OCI-LY7 (cell line): ENCODE data around the gene ELAC2. TPM values are rescaled to one million over a fixed set of nuclear protein-coding genes. Genes with fewer than 3 reads are reported as not detected.

Experiments used
- BruUV-seq: library from RNA; stranded (reverse); fragments of 400-500 nt; replicated peaks from 2 replicates; lab custom pipeline; 2021; lab: Mats Ljungman, UMichigan
- CTCF ChIA-PET: fragments of 300-600 bp; sonication (Branson Sonifier 250); formaldehyde crosslinking; loops from one replicate; lab custom pipeline; 2022; ENCODE audit warnings: antibody characterized with exemption; ENCODE audit not compliant: unreplicated experiment; lab: Charles Lee
- POLR2A ChIA-PET: fragments of 300-600 bp; sonication (Branson Sonifier 250); formaldehyde crosslinking; loops from one replicate; lab custom pipeline; 2022; ENCODE audit warnings: antibody characterized with exemption; lab: Charles Lee
- DNase-seq: peaks from one replicate; pipeline ENCODE4 v3.0.0-alpha.2; 2015; ENCODE audit warnings: low spot score
- H2AFZ ChIP-seq: fragments of 200-600 bp; sonication (generic), shearing (Covaris generic); 2 replicates; pipeline ENCODE4 v1.6.1; 2014; ENCODE audit warnings: mild to moderate bottlenecking, antibody characterized with exemption, low read length, moderate library complexity
- H3K27ac ChIP-seq: fragments of 200-600 bp; sonication (generic); 2 replicates; pipeline ENCODE4 v1.5.1; 2014; ENCODE audit warnings: mixed run types, low read depth, mild to moderate bottlenecking, moderate library complexity, low read length, inconsistent platforms; ENCODE audit not compliant: poor library complexity, severe bottlenecking
- H3K36me3 ChIP-seq: fragments of 200-600 bp; sonication (generic); 2 replicates; pipeline ENCODE4 v1.6.1; 2014; ENCODE audit warnings: mild to moderate bottlenecking, antibody characterized with exemption, low read length, moderate library complexity, mixed read lengths; ENCODE audit not compliant: insufficient read depth
- H3K4me1 ChIP-seq: fragments of 200-600 bp; sonication (generic); 2 replicates; pipeline ENCODE4 v1.5.1; 2014; ENCODE audit warnings: mild to moderate bottlenecking, low read length; ENCODE audit not compliant: insufficient read depth, poor library complexity, severe bottlenecking
- H3K4me2 ChIP-seq: fragments of 200-600 bp; sonication (generic); 2 replicates; pipeline ENCODE4 v1.6.1; 2014; ENCODE audit warnings: mild to moderate bottlenecking, low read length
- H3K4me3 ChIP-seq: fragments of 200-600 bp; sonication (generic); 2 replicates; pipeline ENCODE4 v1.5.1; 2014; ENCODE audit warnings: mild to moderate bottlenecking, low read depth, low read length; ENCODE audit not compliant: poor library complexity, severe bottlenecking
- H3K79me2 ChIP-seq: fragments of 200-600 bp; sonication (generic); 2 replicates; pipeline ENCODE4 v1.6.1; 2016; ENCODE audit warnings: low read depth, mild to moderate bottlenecking, low read length, moderate library complexity, mixed read lengths; ENCODE audit not compliant: insufficient read depth
- H3K9me2 ChIP-seq: fragments of 200-600 bp; sonication (generic); 2 replicates; pipeline ENCODE4 v1.6.1; 2016; ENCODE audit warnings: mild to moderate bottlenecking, low read length, mixed read lengths; ENCODE audit not compliant: insufficient read depth
- H3K9me3 ChIP-seq: fragments of 200-600 bp; sonication (generic); 2 replicates; pipeline ENCODE4 v1.6.1; 2014; ENCODE audit warnings: mild to moderate bottlenecking, mixed run types, low read length, mixed read lengths
- H4K20me1 ChIP-seq: fragments of 200-600 bp; sonication (generic); 2 replicates; pipeline ENCODE4 v1.6.1; 2014; ENCODE audit warnings: mild to moderate bottlenecking, antibody characterized with exemption, low read length, moderate library complexity, mixed read lengths; ENCODE audit not compliant: insufficient read depth
- CTCF ChIP-seq: fragments of 200-600 bp; sonication (generic); conservative IDR thresholded peaks from 2 replicates; pipeline ENCODE4 v1.5.1; 2014; ENCODE audit warnings: mild to moderate bottlenecking, antibody characterized with exemption, low read length, moderate library complexity, mixed read lengths
- EZH2phosphoT487 ChIP-seq: fragments of 200-600 bp; sonication (generic); IDR thresholded peaks from 2 replicates; pipeline ENCODE4 v1.6.1; 2018; ENCODE audit warnings: low read depth, borderline replicate concordance, mild to moderate bottlenecking, mixed run types, antibody characterized with exemption, low read length, moderate library complexity, mixed read lengths
- intact Hi-C: fragments of 100-400 bp; cut with micrococcal nuclease; formaldehyde crosslinking; loops from one replicate; pipeline ENCODE4 v1.10.0; 2022; ENCODE audit not compliant: unreplicated experiment
- total RNA-seq, 2 experiments: library from RNA; depleted of rRNA in 1 of 2; stranded (reverse); fragments of >200 nt in 1 of 2; shearing (Covaris generic) in 1 of 2; gene quantifications; 2 replicates each; pipeline ENCODE4 v1.2.3, GENCODE V29; 2014 to 2022

Gene ELAC2
- total RNA-seq, 2 experiments from 2014 or later = 90.7 to 127 TPM

DNA sequence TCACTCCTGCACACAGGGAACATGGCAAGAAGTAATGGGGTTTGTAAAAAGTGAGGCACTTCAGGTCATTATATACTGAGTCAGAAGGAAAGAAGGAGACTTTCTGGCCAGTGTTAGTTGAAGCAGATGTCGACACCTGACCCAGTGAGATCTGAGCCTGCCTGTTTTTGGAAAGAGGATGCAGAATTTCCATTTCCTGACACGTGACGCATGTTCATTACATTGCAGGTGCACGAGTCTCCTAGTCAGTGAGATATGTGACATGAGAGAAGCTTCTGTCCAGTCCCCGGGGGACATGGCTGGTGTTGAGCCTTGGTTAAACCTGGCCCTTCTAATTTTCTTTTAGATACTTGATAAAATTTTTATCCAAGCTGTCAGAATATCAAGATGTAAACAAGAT lies 62.3 kb downstream of the ELAC2 start:
- ChIA-PET POLR2A (no interaction called here), CTCF (no interaction called here)
- peaks cover 50% of the 10 kb centered on the region for H3K36me3 ChIP-seq
- H4K20me1 ChIP-seq = no peaks in the 10 kb centered on the region
- no TSS peak for BruUV-seq
- H3K4me3 ChIP-seq = peak overlapping the region; percentile 10
- intact Hi-C loops = no loop called here
- DNase-seq = peak; percentile 85
- no peaks in the 10 kb centered on the region for H3K79me2 ChIP-seq
- no peaks in the 10 kb centered on the region for H3K9me2 ChIP-seq
- peak overlapping the region; percentile 58 for H3K27ac ChIP-seq
- H3K4me2 ChIP-seq = peak overlapping the region; percentile 56
- peaks cover 19% of the 10 kb centered on the region for H3K4me1 ChIP-seq
- TF ChIP-seq EZH2phosphoT487 = no peak
- TF ChIP-seq CTCF = no peak
- H3K9me3 ChIP-seq = no peaks in the 10 kb centered on the region
- H2AFZ ChIP-seq = peak overlapping the region; percentile 12; the same call in 1 of the 2 replicates

- H3K27ac ChIP-seq = no peak overlapping the region
- H3K9me2 ChIP-seq = no peaks in the 10 kb centered on the region
- H3K36me3 ChIP-seq = peaks cover 39% of the 10 kb centered on the region
- CTCF ChIA-PET = no interaction called here
- H3K4me1 ChIP-seq = peaks cover 19% of the 10 kb centered on the region
- DNase-seq = no peak
- H4K20me1 ChIP-seq = no peaks in the 10 kb centered on the region
- no peaks in the 10 kb centered on the region for H3K79me2 ChIP-seq
- H3K4me2 ChIP-seq = no peak overlapping the region
- no peak overlapping the region for H2AFZ ChIP-seq
- no peaks in the 10 kb centered on the region for H3K9me3 ChIP-seq
- BruUV-seq = no TSS peak
- POLR2A ChIA-PET = no interaction called here
- TF ChIP-seq CTCF = no peak
- no peak for TF ChIP-seq EZH2phosphoT487
- H3K4me3 ChIP-seq = no peak overlapping the region
- intact Hi-C loops = no loop called here
Observed at GRCh38 chr17:12953156-12953555, 64.7 kb downstream of the ELAC2 start.

GRCh38 chr17:12952012-12952411 lies 65.8 kb downstream of the ELAC2 start:
- intact Hi-C loops = no loop called here
- CTCF ChIA-PET = no interaction called here

More at GRCh38 chr17:12952012-12952411, 65.8 kb downstream of the ELAC2 start:
- no peaks in the 10 kb centered on the region for H3K79me2 ChIP-seq
- no peak overlapping the region for H2AFZ ChIP-seq
- BruUV-seq = no TSS peak
- H3K4me3 ChIP-seq = no peak overlapping the region
- H4K20me1 ChIP-seq = no peaks in the 10 kb centered on the region
- H3K36me3 ChIP-seq = peaks cover 38% of the 10 kb centered on the region
- POLR2A ChIA-PET = no interaction called here
- no peak overlapping the region for H3K4me2 ChIP-seq
- no peak for DNase-seq
- TF ChIP-seq CTCF = no peak
- no peak for TF ChIP-seq EZH2phosphoT487
- no peak overlapping the region for H3K27ac ChIP-seq
- no peaks in the 10 kb centered on the region for H3K9me3 ChIP-seq
- H3K4me1 ChIP-seq = peaks cover 19% of the 10 kb centered on the region
- no peaks in the 10 kb centered on the region for H3K9me2 ChIP-seq
